NCI-H2107 treated with DMSO at 0.1 percent for 48 hours (cell line): ENCODE data around the gene NAXE.
"Not testable (repeated sequence)": the region's sequence is repeated elsewhere in the genome, so short reads cannot be mapped to it uniquely, and the experiment has no call there.

Experiments
- DNase-seq: peaks from one replicate; lab custom pipeline; 2025; ENCODE audit not compliant: unreplicated experiment; lab: John Stamatoyannopoulos, UW

The NAXE gene

GRCh38 chr1:156622581-156623297, 31.2 kb downstream of the NAXE start:
- no peak for DNase-seq

- no peak for DNase-seq
Measured at GRCh38 chr1:156623946-156624813, 32.6 kb downstream of the NAXE start.

GRCh38 chr1:156624814-156625435, 33.3 kb downstream of the NAXE start:
- DNase-seq = no peak

GRCh38 chr1:156625436-156626078, 34.0 kb downstream of the NAXE start:
- peak; percentile 18 for DNase-seq

- DNase-seq = no peak
Measured at GRCh38 chr1:156626079-156626438, 34.5 kb downstream of the NAXE start.

GRCh38 chr1:156627313-156627880, 35.8 kb downstream of the NAXE start:
- no peak for DNase-seq

GRCh38 chr1:156629823-156630449, 38.4 kb downstream of the NAXE start:
- DNase-seq = no peak

GRCh38 chr1:156631152-156631551, 39.6 kb downstream of the NAXE start:
- DNase-seq = not testable (repeated sequence)

- no peak for DNase-seq
Measured at GRCh38 chr1:156632355-156632754, 40.8 kb downstream of the NAXE start.

- DNase-seq = no peak
Measured at GRCh38 chr1:156638189-156638985, 46.8 kb downstream of the NAXE start.

- DNase-seq = peak; percentile 43
Measured at GRCh38 chr1:156639601-156640101, 48.1 kb downstream of the NAXE start.

GRCh38 chr1:156640842-156641706, 49.5 kb downstream of the NAXE start:
- no peak for DNase-seq

GRCh38 chr1:156641761-156642264, 50.2 kb downstream of the NAXE start, which contains the start of gene BCAN:
BCAN (plus strand) TSS chr1:156642117; CDS start chr1:156646055, 3,938 bp downstream.
- DNase-seq = no peak

GRCh38 chr1:156642265-156643048, 50.9 kb downstream of the NAXE start:
- DNase-seq = no peak

- no peak for DNase-seq
Measured at GRCh38 chr1:156643049-156643777, 51.6 kb downstream of the NAXE start.

GRCh38 chr1:156643778-156644092, 52.2 kb downstream of the NAXE start:
- DNase-seq = no peak
